ENCODE results near the gene UNC119B.

The UNC119B gene

GRCh38 chr12:120697344-120697743, 12.9 kb upstream of the UNC119B start:
- H3K9ac ChIP-seq (ENCODE audit: low read depth, low read length) = no peak overlapping the region
- no peaks in the 10 kb centered on the region for H3K9me3 ChIP-seq (ENCODE audit: control insufficient read depth, insufficient read depth, low read length)
- H3K36me3 ChIP-seq (ENCODE audit: insufficient read depth, low read length) = peaks cover 33% of the 10 kb centered on the region
- peaks cover 19% of the 10 kb centered on the region; the same call in 1 of the 2 replicates for H3K4me1 ChIP-seq (ENCODE audit: insufficient read depth, low read length)

- Histone ChIP-seq H3K9ac (ENCODE audit: low read depth, low read length) (no peak overlapping the region), H3K36me3 (ENCODE audit: insufficient read depth, low read length) (peaks cover 38% of the 10 kb centered on the region), H3K4me1 (ENCODE audit: insufficient read depth, low read length) (peaks cover 6% of the 10 kb centered on the region; the same call in 1 of the 2 replicates), H3K9me3 (ENCODE audit: control insufficient read depth, insufficient read depth, low read length) (no peaks in the 10 kb centered on the region)
Observed at GRCh38 chr12:120698665-120699064, 11.6 kb upstream of the UNC119B start.

GRCh38 chr12:120699553-120699952, 10.7 kb upstream of the UNC119B start:
- H3K9me3 ChIP-seq (ENCODE audit: control insufficient read depth, insufficient read depth, low read length) = no peaks in the 10 kb centered on the region
- H3K36me3 ChIP-seq (ENCODE audit: insufficient read depth, low read length) = peaks cover 37% of the 10 kb centered on the region
- H3K4me1 ChIP-seq (ENCODE audit: insufficient read depth, low read length) = no peaks in the 10 kb centered on the region
- H3K9ac ChIP-seq (ENCODE audit: low read depth, low read length) = no peak overlapping the region

GRCh38 chr12:120700886-120701285, 9.4 kb upstream of the UNC119B start:
- H3K9me3 ChIP-seq (ENCODE audit: control insufficient read depth, insufficient read depth, low read length) = no peaks in the 10 kb centered on the region
- H3K4me1 ChIP-seq (ENCODE audit: insufficient read depth, low read length) = no peaks in the 10 kb centered on the region
- H3K36me3 ChIP-seq (ENCODE audit: insufficient read depth, low read length) = peaks cover 27% of the 10 kb centered on the region
- no peak overlapping the region for H3K9ac ChIP-seq (ENCODE audit: low read depth, low read length)

- Histone ChIP-seq H3K9me3 (ENCODE audit: control insufficient read depth, insufficient read depth, low read length) (no peaks in the 10 kb centered on the region), H3K9ac (ENCODE audit: low read depth, low read length) (no peak overlapping the region), H3K36me3 (ENCODE audit: insufficient read depth, low read length) (peaks cover 19% of the 10 kb centered on the region), H3K4me1 (ENCODE audit: insufficient read depth, low read length) (no peaks in the 10 kb centered on the region)
Observed at GRCh38 chr12:120702637-120703036, 7.6 kb upstream of the UNC119B start.

GRCh38 chr12:120703311-120703942, 6.8 kb upstream of the UNC119B start:
- H3K9ac ChIP-seq (ENCODE audit: low read depth, low read length) = no peak overlapping the region
- H3K36me3 ChIP-seq (ENCODE audit: insufficient read depth, low read length) = peaks cover 19% of the 10 kb centered on the region
- H3K9me3 ChIP-seq (ENCODE audit: control insufficient read depth, insufficient read depth, low read length) = no peaks in the 10 kb centered on the region
- no peaks in the 10 kb centered on the region for H3K4me1 ChIP-seq (ENCODE audit: insufficient read depth, low read length)

- H3K9me3 ChIP-seq (ENCODE audit: control insufficient read depth, insufficient read depth, low read length) = no peaks in the 10 kb centered on the region
- H3K9ac ChIP-seq (ENCODE audit: low read depth, low read length) = no peak overlapping the region
- no peaks in the 10 kb centered on the region for H3K4me1 ChIP-seq (ENCODE audit: insufficient read depth, low read length)
- 0 out of 2 replicates have a peak, but pooled peaks cover 10% of the 10 kb centered on the region for H3K36me3 ChIP-seq (ENCODE audit: insufficient read depth, low read length)
Observed at GRCh38 chr12:120705618-120706017, 4.6 kb upstream of the UNC119B start.

- Histone ChIP-seq H3K9ac (ENCODE audit: low read depth, low read length) (no peak overlapping the region), H3K9me3 (ENCODE audit: control insufficient read depth, insufficient read depth, low read length) (no peaks in the 10 kb centered on the region), H3K36me3 (ENCODE audit: insufficient read depth, low read length) (0 out of 2 replicates have a peak, but pooled peaks cover 10% of the 10 kb centered on the region), H3K4me1 (ENCODE audit: insufficient read depth, low read length) (no peaks in the 10 kb centered on the region)
Observed at GRCh38 chr12:120706029-120706428, 4.2 kb upstream of the UNC119B start.

- Histone ChIP-seq H3K4me1 (ENCODE audit: insufficient read depth, low read length) (peaks cover 6% of the 10 kb centered on the region; the same call in 1 of the 2 replicates), H3K36me3 (ENCODE audit: insufficient read depth, low read length) (no peaks in the 10 kb centered on the region), H3K9ac (ENCODE audit: low read depth, low read length) (no peak overlapping the region), H3K9me3 (ENCODE audit: control insufficient read depth, insufficient read depth, low read length) (no peaks in the 10 kb centered on the region)
Observed at GRCh38 chr12:120708651-120709050, 1.6 kb upstream of the UNC119B start.

GRCh38 chr12:120710805-120711296, 593 bp downstream of the UNC119B start:
- H3K9ac ChIP-seq (ENCODE audit: low read depth, low read length) = peak overlapping the region; percentile 93
- peaks cover 6% of the 10 kb centered on the region; the same call in 1 of the 2 replicates for H3K4me1 ChIP-seq (ENCODE audit: insufficient read depth, low read length)
- no peaks in the 10 kb centered on the region for H3K9me3 ChIP-seq (ENCODE audit: control insufficient read depth, insufficient read depth, low read length)

GRCh38 chr12:120711411-120711810, 1.2 kb downstream of the UNC119B start:
- Histone ChIP-seq H3K9ac (ENCODE audit: low read depth, low read length) (peak overlapping the region; percentile 93), H3K9me3 (ENCODE audit: control insufficient read depth, insufficient read depth, low read length) (no peaks in the 10 kb centered on the region), H3K4me1 (ENCODE audit: insufficient read depth, low read length) (peaks cover 6% of the 10 kb centered on the region; the same call in 1 of the 2 replicates), H3K36me3 (ENCODE audit: insufficient read depth, low read length) (0 out of 2 replicates have a peak, but pooled peaks cover 4% of the 10 kb centered on the region)

More at GRCh38 chr12:120710805-120711296, 593 bp downstream of the UNC119B start:
- 0 out of 2 replicates have a peak, but pooled peaks cover 4% of the 10 kb centered on the region for H3K36me3 ChIP-seq (ENCODE audit: insufficient read depth, low read length)

- H3K9ac ChIP-seq (ENCODE audit: low read depth, low read length) = no peak overlapping the region
- H3K36me3 ChIP-seq (ENCODE audit: insufficient read depth, low read length) = peaks cover 11% of the 10 kb centered on the region
- H3K4me1 ChIP-seq (ENCODE audit: insufficient read depth, low read length) = peaks cover 6% of the 10 kb centered on the region; the same call in 1 of the 2 replicates
- no peaks in the 10 kb centered on the region for H3K9me3 ChIP-seq (ENCODE audit: control insufficient read depth, insufficient read depth, low read length)
Observed at GRCh38 chr12:120712610-120713009, 2.4 kb downstream of the UNC119B start.

GRCh38 chr12:120713861-120714482, 3.7 kb downstream of the UNC119B start:
- Histone ChIP-seq H3K9me3 (ENCODE audit: control insufficient read depth, insufficient read depth, low read length) (no peaks in the 10 kb centered on the region), H3K36me3 (ENCODE audit: insufficient read depth, low read length) (peaks cover 17% of the 10 kb centered on the region), H3K4me1 (ENCODE audit: insufficient read depth, low read length) (peaks cover 6% of the 10 kb centered on the region; the same call in 1 of the 2 replicates), H3K9ac (ENCODE audit: low read depth, low read length) (no peak overlapping the region)

GRCh38 chr12:120718055-120718454, 7.8 kb downstream of the UNC119B start:
- no peak overlapping the region for H3K9ac ChIP-seq (ENCODE audit: low read depth, low read length)
- H3K4me1 ChIP-seq (ENCODE audit: insufficient read depth, low read length) = no peaks in the 10 kb centered on the region
- H3K9me3 ChIP-seq (ENCODE audit: control insufficient read depth, insufficient read depth, low read length) = no peaks in the 10 kb centered on the region
- H3K36me3 ChIP-seq (ENCODE audit: insufficient read depth, low read length) = peaks cover 35% of the 10 kb centered on the region

- Histone ChIP-seq H3K36me3 (ENCODE audit: insufficient read depth, low read length) (peaks cover 35% of the 10 kb centered on the region), H3K4me1 (ENCODE audit: insufficient read depth, low read length) (no peaks in the 10 kb centered on the region), H3K9me3 (ENCODE audit: control insufficient read depth, insufficient read depth, low read length) (no peaks in the 10 kb centered on the region), H3K9ac (ENCODE audit: low read depth, low read length) (no peak overlapping the region)
Observed at GRCh38 chr12:120719072-120719471, 8.8 kb downstream of the UNC119B start.
